Thoracic aorta (tissue), 2 donors: ENCODE data around the gene POLL. TPM values are rescaled to one million over a fixed set of nuclear protein-coding genes. Genes with fewer than 3 reads are reported as not detected.

Experiments
- ATAC-seq: fragments of 150-250 bp; one replicate; pipeline ENCODE4 v1.8.0; 2017; ENCODE audit warnings: low read depth; ENCODE audit not compliant: insufficient number of reproducible peaks, low FRiP score
- DNase-seq: peaks from one replicate; pipeline ENCODE4 v3.0.0-alpha.2; 2020; ENCODE audit warnings: low spot score
- H3K27ac ChIP-seq, 2 donors: fragments of 200-600 bp; sonication (generic); 1 replicate in 1 of 2; 2 replicates in 1 of 2; pipeline ENCODE4 v1.5.1; 2016; ENCODE audit warnings: mild to moderate bottlenecking in 2 of 2, moderate library complexity in 2 of 2
- H3K27me3 ChIP-seq: fragments of 200-600 bp; sonication (generic); replicated peaks from 2 replicates; pipeline ENCODE4 v1.6.0; 2016; ENCODE audit warnings: mild to moderate bottlenecking; ENCODE audit not compliant: insufficient read depth
- H3K36me3 ChIP-seq: fragments of 200-600 bp; sonication (generic); one replicate; pipeline ENCODE4 v1.5.1; 2016
- H3K4me1 ChIP-seq, 2 donors: fragments of 200-600 bp; sonication (generic); 1 replicate in 1 of 2; 2 replicates in 1 of 2; pipeline versions ENCODE4 v1.5.1 to v1.6.0; 2016; ENCODE audit warnings: low read depth in 2 of 2, mild to moderate bottlenecking in 1 of 2; ENCODE audit not compliant: control insufficient read depth in 1 of 2
- H3K4me3 ChIP-seq: fragments of 200-600 bp; sonication (generic); 2 replicates; pipeline ENCODE4 v1.5.1; 2016; ENCODE audit warnings: mild to moderate bottlenecking
- H3K9me3 ChIP-seq: fragments of 200-600 bp; sonication (generic); 2 replicates; pipeline ENCODE4 v1.5.1; 2016
- total RNA-seq, 2 donors: library from RNA; depleted of rRNA; stranded (reverse); fragments of >200 nt; gene quantifications; one replicate each; pipeline versions ENCODE4 v1.1.0 to v1.2.3, GENCODE V29; 2016
- TF ChIP-seq, protein P1 (sequence below): fragments of 200-600 bp; sonication (generic); IDR thresholded peaks from one replicate; pipeline ENCODE4 v1.5.1; 2019; ENCODE audit warnings: antibody characterized with exemption

Gene POLL
- total RNA-seq, 2 donors from 2014 or later = 22.3 to 37.0 TPM

DNA sequence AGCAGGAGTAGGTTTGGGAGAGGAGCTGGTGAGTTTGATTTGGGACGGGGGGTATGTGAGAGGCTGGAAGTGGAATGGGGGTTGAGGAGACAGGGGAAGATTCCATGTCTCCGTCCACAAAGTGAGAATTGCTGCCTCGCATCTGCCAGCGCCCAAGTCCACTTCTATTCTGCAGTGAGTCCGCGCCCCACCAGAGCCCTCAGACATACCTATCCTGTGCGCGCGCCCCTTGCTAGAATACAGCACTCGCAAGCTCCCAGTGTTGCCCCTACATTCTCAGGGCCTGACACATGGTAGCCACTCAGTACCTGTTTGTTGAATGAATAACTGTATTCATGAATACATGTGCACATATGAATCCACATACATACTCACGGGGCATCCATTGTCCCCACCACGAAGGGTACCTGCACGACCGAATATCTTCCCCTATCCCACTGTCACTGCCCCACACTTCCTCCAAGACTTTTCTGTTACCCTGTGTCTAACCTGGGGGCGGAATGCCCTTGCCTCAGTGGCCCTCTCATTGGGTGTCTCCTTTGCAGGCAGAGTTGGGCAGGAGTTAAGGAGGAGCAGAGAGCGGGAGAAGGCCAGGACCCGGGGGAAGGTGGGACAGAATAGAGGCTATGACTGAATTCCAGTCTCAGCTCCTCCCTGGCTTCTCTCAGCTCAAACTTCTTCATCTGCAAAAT lies 19.9 kb downstream of the POLL start:
- peaks cover 14% of the 10 kb centered on the region for H3K27me3 ChIP-seq
- H3K9me3 ChIP-seq = peaks cover 7% of the 10 kb centered on the region
- H3K4me3 ChIP-seq = no peak overlapping the region
- H3K27ac ChIP-seq = no peak overlapping the region
- ATAC-seq (no peak), DNase-seq (no peak)
- no peaks in the 10 kb centered on the region for H3K36me3 ChIP-seq
- peaks cover 6 to 25% of the 10 kb centered on the region in 2 donors for H3K4me1 ChIP-seq
- TF ChIP-seq, protein P1, sequence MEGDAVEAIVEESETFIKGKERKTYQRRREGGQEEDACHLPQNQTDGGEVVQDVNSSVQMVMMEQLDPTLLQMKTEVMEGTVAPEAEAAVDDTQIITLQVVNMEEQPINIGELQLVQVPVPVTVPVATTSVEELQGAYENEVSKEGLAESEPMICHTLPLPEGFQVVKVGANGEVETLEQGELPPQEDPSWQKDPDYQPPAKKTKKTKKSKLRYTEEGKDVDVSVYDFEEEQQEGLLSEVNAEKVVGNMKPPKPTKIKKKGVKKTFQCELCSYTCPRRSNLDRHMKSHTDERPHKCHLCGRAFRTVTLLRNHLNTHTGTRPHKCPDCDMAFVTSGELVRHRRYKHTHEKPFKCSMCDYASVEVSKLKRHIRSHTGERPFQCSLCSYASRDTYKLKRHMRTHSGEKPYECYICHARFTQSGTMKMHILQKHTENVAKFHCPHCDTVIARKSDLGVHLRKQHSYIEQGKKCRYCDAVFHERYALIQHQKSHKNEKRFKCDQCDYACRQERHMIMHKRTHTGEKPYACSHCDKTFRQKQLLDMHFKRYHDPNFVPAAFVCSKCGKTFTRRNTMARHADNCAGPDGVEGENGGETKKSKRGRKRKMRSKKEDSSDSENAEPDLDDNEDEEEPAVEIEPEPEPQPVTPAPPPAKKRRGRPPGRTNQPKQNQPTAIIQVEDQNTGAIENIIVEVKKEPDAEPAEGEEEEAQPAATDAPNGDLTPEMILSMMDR = no peak

DNA sequence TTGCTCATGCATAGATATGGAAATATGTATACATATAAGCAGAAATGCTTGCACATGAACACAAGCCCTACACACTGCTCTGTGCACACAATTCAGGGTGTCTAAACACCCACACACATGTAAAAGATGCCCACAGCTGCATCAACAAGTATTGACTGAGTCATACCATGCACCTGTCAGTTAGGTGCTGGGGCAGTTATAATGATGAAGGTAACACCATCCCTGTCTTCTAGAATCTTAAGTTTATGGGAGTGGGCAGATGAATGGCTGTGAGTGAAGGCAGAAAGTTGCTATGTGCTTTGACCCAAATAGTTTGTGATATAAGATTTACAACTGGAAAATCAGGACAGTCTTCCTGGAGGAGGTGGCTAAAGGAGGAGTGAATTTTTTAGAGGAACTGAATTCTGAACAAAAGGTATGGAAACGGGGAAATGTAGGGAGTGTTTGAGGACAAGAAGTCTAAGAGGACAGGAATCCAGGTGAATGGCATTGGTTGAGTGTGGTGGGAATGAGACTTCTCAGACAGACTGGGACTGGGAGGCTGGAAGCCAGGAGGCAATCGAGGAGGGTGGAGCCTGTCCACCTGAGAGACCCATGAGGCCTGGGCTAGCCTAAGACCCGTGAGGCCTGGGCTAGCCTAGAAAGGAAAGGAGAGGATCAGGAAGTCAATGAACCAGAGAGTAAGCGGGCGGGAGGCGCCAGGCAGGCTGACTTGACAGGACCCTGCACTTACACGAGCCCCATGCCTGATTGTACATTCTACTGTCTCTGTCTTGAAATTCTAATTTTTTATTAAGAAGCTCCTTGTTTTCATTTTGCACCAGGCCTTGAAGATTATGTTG lies 20.7 kb downstream of the POLL start:
- peaks cover 14% of the 10 kb centered on the region for H3K27me3 ChIP-seq
- H3K4me1 ChIP-seq = peaks cover 6 to 25% of the 10 kb centered on the region in 2 donors
- H3K4me3 ChIP-seq = no peak overlapping the region
- H3K9me3 ChIP-seq = peaks cover under 1% of the 10 kb centered on the region
- no peaks in the 10 kb centered on the region for H3K36me3 ChIP-seq
- ATAC-seq (no peak), DNase-seq (no peak)
- TF ChIP-seq, protein P1 = no peak
- H3K27ac ChIP-seq = no peak overlapping the region

DNA sequence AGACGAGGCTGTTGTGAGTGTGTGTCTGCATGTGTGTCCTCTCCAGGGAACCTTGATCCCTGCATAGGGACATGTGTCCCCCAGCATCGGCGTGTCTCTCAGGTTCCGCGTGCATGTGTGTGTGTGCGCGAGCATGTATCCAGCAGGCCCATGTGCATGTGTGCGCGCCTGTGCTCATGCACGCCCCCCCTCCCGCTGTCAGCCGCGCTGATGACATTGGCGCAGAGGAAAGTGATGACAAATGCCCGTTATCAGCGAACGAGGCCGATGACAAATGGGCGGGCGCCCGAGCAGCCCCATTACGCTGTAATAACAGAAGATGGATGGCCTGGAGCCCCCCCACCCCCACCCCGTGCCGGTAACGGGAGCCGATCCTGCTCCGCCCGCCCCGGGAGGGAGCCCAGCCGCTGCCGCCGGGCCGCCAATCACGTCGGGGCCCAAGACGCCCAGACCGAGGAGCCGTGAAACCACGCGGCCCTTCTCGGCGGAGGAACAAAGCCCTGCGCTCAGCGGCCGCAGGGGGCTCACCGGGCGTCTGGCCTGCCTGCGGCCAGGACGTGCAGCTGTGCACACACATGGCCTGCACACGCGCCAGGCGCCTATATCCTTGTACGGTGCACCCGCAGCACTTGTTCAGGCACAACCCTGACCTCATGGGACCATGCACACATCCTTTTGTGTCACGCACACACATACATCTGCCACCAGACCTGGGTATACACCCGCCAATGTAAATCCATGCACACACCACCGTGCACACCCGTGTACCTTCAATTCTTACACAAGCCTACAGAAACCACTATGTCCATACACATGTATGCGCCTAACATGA lies 21.5 kb downstream of the POLL start:
- no peak for DNase-seq
- Histone ChIP-seq H3K4me1 (peaks cover 6 to 25% of the 10 kb centered on the region in 2 donors), H3K27me3 (peaks cover 14% of the 10 kb centered on the region), H3K36me3 (no peaks in the 10 kb centered on the region), H3K9me3 (no peaks in the 10 kb centered on the region), H3K4me3 (peak overlapping the region; percentile 30), H3K27ac (no peak overlapping the region)
- ATAC-seq = no peak
- TF ChIP-seq, protein P1 = no peak

DNA sequence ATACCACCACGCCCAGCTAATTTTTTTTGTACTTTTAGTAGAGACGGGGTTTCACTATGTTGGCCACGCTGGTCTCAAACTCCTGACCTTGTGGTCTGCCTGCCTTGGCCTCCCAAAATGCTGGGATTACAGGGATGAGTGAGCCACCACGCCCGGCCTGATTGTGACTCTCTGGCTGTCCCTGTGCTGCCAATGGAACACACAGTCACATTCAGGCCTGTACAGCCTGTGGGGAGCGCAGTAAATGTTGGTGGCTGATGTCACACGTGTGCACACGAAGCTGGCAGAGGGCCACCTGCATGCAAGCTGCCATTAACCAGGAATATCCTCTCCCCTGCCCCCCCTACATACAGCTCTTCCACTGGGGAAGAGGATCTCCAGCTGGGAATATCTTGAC lies 22.1 kb downstream of the POLL start:
- TF ChIP-seq, protein P1 = no peak
- Histone ChIP-seq H3K27me3 (peaks cover 14% of the 10 kb centered on the region), H3K27ac (no peak overlapping the region), H3K36me3 (no peaks in the 10 kb centered on the region), H3K4me1 (peaks cover 6 to 24% of the 10 kb centered on the region in 2 donors), H3K4me3 (no peak overlapping the region), H3K9me3 (no peaks in the 10 kb centered on the region)
- no peak for DNase-seq
- ATAC-seq = no peak
